Glomerular endothelial cell (primary cell): Measurements from ENCODE around the gene FAM25G. TPM values are rescaled to one million over a fixed set of nuclear protein-coding genes. Genes with fewer than 3 reads are reported as not detected.
A peak's percentile ranks its signal among the peaks of the same experiment; 100 is the strongest.

Source experiments
- DNase-seq: peaks from one replicate; pipeline ENCODE4 v3.0.0-alpha.2; 2011; ENCODE audit warnings: low read depth, low spot score; ENCODE audit errors: extremely low read depth
- total RNA-seq: library from RNA; depleted of rRNA; stranded (reverse); fragments of >200 nt; gene quantifications from 2 replicates; pipeline ENCODE4 v1.2.3, GENCODE V29; 2015

The FAM25G gene
- total RNA-seq, 1 donor from 2014 or later: not detected

GRCh38 chr10:47449102-47449978 lies 42.2 kb downstream of the FAM25G start:
- DNase-seq: no peak

DNA sequence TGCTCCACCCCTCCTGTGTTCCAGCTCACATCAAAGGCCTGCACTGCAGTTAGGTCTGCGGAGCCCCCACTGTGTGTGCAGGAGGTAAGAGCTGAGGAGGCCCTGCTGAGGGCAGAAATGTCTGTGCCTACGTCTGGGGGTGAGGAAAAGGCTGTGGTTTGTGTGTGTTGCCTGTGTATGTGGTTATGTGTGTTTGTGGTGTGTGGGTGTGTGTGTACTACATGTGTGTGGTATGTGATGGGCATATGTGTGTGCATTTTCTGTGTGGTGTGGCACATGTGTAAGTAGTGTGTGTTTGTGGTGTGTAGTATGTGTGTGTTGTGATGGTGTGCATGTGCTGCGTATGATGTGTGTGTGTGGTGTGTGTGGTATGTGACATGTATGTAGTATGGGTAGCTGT lies 43.8 kb downstream of the FAM25G start:
- no peak for DNase-seq

DNA sequence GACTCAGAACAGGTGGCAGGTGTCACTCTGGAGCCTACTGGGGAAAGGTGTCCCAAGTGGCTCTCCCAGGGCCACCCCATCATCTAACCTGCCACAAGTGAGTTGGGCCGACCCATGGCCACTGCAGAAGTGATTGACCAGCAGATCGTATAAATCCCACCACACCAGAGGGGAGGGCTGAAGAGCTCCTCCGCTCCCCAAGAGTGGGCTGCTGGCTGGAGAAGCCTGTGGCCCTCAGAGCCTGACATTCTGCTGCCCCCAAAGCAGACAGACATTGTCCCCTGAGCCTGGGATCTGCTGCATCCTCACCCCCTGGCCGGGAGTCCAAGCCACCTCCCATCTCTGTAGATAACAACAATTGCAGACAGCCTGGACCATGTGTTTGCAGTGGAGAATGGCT lies 44.3 kb downstream of the FAM25G start:
- no peak for DNase-seq

GRCh38 chr10:47445720-47446119 lies 45.8 kb downstream of the FAM25G start:
- no peak for DNase-seq

DNA sequence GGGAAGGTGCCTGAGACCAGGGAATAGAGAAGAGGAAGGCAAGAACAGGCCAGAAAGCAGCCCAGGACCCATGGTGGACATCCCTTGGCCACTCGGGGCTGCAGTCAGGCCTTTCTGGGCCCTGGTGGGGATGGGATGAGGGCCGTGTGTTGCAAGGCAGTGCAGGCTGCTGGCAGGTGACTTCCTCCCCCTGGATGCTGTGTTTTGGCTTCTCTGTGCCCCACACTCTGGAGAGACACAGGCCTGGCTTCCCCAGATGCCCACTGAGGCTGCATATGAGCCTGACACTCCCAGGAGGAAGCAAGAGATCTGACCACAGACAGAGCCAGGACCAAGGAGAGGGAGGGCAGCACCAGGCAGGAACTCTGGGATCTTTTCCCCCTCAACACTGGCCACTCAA lies 47.5 kb downstream of the FAM25G start:
- no peak for DNase-seq

DNA sequence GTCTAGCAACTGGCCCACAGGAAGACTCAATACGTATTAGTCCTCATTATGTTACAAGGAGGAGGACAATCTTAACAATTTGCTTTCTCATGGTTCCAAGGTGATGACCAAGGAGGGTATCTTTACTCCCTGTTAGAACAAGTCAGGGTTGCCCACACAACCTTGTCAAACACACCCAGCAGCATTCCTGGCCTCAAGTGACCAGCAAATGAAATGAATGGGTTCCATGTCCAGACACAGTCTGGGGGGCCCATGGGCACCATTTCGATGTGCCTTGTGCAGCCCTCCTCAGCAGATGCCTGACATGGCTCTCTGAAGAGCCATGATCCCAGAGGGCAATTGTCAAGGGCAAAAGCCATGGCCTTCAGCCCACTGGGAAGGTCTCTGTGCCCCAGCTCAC lies 48.4 kb downstream of the FAM25G start:
- no peak for DNase-seq

DNA sequence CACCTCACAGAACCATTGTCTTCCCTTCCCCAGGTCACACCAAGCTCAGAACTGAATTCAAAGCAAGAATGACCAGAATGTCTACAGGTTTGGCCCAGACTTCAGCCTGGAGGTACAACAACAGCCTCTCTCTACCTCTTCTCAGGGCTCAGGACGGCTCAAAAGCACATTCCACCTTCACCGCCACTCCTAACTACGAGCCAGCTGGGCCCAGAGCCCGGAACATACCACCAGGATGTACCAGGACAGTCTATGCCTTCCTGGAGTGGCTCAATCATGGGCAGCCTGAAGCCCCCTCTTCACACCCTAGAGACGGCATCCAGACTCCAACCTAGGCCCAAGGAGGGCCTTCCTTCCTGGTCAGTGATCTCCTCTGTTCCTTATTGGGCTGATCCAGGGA lies 49.1 kb downstream of the FAM25G start:
- no peak for DNase-seq

- DNase-seq: no peak
Measured at GRCh38 chr10:47441938-47442337, 49.6 kb downstream of the FAM25G start.

GRCh38 chr10:47440207-47440606 lies 51.3 kb downstream of the FAM25G start:
- DNase-seq: no peak

DNA sequence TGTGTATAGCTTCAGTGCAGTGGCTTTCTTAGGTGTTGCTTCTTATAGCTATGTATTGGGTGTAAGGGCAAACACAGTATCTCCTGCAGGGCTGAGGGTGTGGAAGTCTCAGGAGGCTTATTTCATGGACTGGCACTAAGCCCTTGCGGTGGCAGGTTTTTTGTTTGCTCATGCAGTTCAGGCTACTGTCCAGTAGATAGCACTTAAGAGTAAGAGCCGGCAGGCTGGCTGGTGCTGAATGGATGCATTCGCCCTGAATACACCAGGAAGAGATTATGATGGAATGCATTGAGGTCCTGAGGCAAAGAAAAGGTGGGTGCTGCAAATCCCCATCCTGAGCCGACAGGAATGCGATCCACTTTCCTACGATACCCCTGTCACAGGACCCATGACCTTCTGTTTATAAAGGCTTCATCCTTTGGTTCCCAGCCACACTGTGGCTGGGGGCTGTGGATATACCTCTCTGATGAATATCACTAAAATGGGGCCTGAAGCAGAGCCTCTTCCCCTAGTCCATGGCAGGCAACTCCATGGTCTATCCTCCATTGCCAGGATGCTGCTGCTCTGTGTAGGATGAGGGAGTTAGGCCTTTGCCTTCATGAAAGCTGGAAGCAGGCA lies 52.5 kb downstream of the FAM25G start:
- DNase-seq: peak; percentile 16

Other genes with a start within 250 kb of the FAM25G start
- not detected in 2 replicates for gene GDF10, start 191.5 kb downstream of the FAM25G start, total RNA-seq
- not detected in 2 replicates for gene GDF2, start 169.2 kb downstream of the FAM25G start, total RNA-seq
- gene RBP3, start 143.3 kb downstream of the FAM25G start, total RNA-seq: not detected in 2 replicates
- not detected in 2 replicates for gene ZNF488, start 107.4 kb downstream of the FAM25G start, total RNA-seq
- 0.12 TPM in 1 of 2 replicates, not detected in the other for gene ANXA8, start 7.6 kb downstream of the FAM25G start, total RNA-seq
- gene AGAP9, start 31.9 kb upstream of the FAM25G start, total RNA-seq: 3.1 and 4.8 TPM in 2 replicates